Gastrocnemius medialis (tissue), 4 donors: ENCODE data around the gene HOTAIR.

Experiments used
- CTCF ChIP-seq, 5 experiments: fragments of 450-650 bp in 3 of 5; fragments of 200-600 bp in 2 of 5; sonication (generic) in 2 of 5; IDR thresholded peaks in 4 of 5; conservative IDR thresholded peaks in 1 of 5; 1 replicate in 4 of 5; 2 replicates in 1 of 5; pipeline ENCODE4 v1.5.1; 2016 to 2019; ENCODE audit warnings: antibody characterized with exemption in 5 of 5, mild to moderate bottlenecking in 3 of 5, moderate library complexity in 3 of 5
- POLR2A ChIP-seq, 2 donors: fragments of 450-650 bp; IDR thresholded peaks; one replicate each; pipeline ENCODE4 v1.6.1; 2017; ENCODE audit warnings: antibody characterized with exemption in 2 of 2, mild to moderate bottlenecking in 2 of 2, moderate library complexity in 2 of 2

DNA sequence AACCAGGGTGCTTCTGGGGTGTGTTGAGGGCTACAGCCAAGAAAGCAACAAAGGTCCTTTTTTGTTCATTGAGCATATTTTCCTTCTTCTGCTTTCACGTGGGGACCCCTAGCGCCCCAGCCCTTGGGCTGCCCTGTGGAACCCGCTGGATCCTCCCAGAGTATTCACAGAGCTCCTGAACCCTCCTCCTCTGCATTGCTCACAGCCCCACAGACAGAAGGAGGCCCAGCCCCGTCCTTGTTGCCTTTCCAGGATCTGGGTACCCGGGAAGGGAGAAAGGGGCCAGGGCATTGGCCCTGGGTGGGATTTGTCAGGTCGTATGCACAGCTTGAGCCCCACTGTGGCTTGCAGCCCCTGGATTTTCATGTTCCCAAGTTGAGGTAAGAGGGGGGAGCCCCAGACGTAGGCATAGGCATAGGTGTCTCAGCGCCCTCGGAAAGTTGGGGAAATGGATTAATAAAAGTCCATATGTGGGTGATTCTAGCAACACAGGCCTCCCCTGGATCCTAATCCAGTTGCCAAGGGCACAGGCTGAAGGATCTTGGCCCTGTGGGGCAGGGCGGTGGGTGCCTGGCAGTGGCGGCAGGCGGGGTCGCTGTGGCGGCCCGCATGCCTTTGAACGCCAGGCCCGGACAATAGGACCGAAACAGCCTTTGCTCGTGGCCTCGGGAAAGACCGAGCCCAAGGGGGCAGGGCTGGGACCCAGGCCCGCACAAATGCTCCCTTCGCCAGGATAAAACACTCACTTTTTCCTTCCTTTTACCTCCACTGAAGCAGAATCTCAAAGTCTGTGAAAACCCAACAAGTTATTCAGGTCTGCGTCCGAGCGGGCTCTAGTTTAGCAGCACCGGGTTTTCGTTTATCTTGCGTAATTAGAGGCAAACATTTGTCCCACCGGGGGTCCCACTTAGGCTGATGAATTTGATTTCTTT, 7.1 kb upstream of the HOTAIR start:
- no peak for TF ChIP-seq CTCF (IDR thresholded peaks at IDR 0.05 in 4 of 5, conservative IDR thresholded peaks at IDR 0.05 in 1 of 5)
- no peak for TF ChIP-seq POLR2A (IDR thresholded peaks at IDR 0.05)
